CD4-positive, alpha-beta T cell treated with Interleukin-2 at 100 ng/mL for 4 hours (primary cell): ENCODE results near the gene CFAP52.
"Not testable (repeated sequence)": the region's sequence is repeated elsewhere in the genome, so short reads cannot be mapped to it uniquely, and the experiment has no call there.

Source experiments
- DNase-seq: peaks from one replicate; pipeline ENCODE4 v3.0.0-alpha.2; 2020; ENCODE audit warnings: low spot score

CFAP52 gene

GRCh38 chr17:9576521-9577372 is at the start of gene CFAP52:
TSS of gene CFAP52 (plus strand) at chr17:9576642. CDS start at chr17:9576696, 54 bp downstream.
- peak; percentile 84 for DNase-seq

- no peak for DNase-seq
Measured at GRCh38 chr17:9527788-9528187, 48.7 kb upstream of the CFAP52 start.

- DNase-seq = no peak
Measured at GRCh38 chr17:9529033-9529700, 47.3 kb upstream of the CFAP52 start.

- DNase-seq = no peak
Measured at GRCh38 chr17:9531034-9531433, 45.4 kb upstream of the CFAP52 start.

GRCh38 chr17:9532715-9533114 is 43.7 kb upstream of the CFAP52 start:
- DNase-seq = no peak

- DNase-seq = no peak
Measured at GRCh38 chr17:9533441-9533840, 43.0 kb upstream of the CFAP52 start.

- DNase-seq = no peak
Measured at GRCh38 chr17:9536061-9536460, 40.4 kb upstream of the CFAP52 start.

GRCh38 chr17:9537177-9537776 is 39.2 kb upstream of the CFAP52 start:
- no peak for DNase-seq

- no peak for DNase-seq
Measured at GRCh38 chr17:9538626-9539025, 37.8 kb upstream of the CFAP52 start.

GRCh38 chr17:9541718-9542117 is 34.7 kb upstream of the CFAP52 start:
- DNase-seq = no peak

- DNase-seq = no peak
Measured at GRCh38 chr17:9544221-9544620, 32.2 kb upstream of the CFAP52 start.

GRCh38 chr17:9549215-9549614 is 27.2 kb upstream of the CFAP52 start:
- no peak for DNase-seq

GRCh38 chr17:9553181-9553580 is 23.3 kb upstream of the CFAP52 start:
- DNase-seq = no peak

- no peak for DNase-seq
Measured at GRCh38 chr17:9553596-9553995, 22.8 kb upstream of the CFAP52 start.

- DNase-seq = peak; percentile 45
Measured at GRCh38 chr17:9554715-9555114, 21.7 kb upstream of the CFAP52 start.

GRCh38 chr17:9557161-9557755 is 19.2 kb upstream of the CFAP52 start:
- no peak for DNase-seq

- no peak for DNase-seq
Measured at GRCh38 chr17:9557857-9558256, 18.6 kb upstream of the CFAP52 start.

- DNase-seq = no peak
Measured at GRCh38 chr17:9564104-9564503, 12.3 kb upstream of the CFAP52 start.

- DNase-seq = peak; percentile 39
Measured at GRCh38 chr17:9566067-9566466, 10.4 kb upstream of the CFAP52 start.

GRCh38 chr17:9566739-9567138 is 9.7 kb upstream of the CFAP52 start:
- not testable (repeated sequence) for DNase-seq

GRCh38 chr17:9568004-9568403 is 8.4 kb upstream of the CFAP52 start:
- no peak for DNase-seq

GRCh38 chr17:9568957-9569588 is 7.4 kb upstream of the CFAP52 start:
- DNase-seq = no peak
